GM18499 (cell line): ENCODE measurements around the gene GABRR2.
"Not testable (repeated sequence)": the region's sequence is repeated elsewhere in the genome, so short reads cannot be mapped to it uniquely, and the experiment has no call there.

ENCODE experiments used
- ATAC-seq: cut with Tn5 transposase; IDR thresholded peaks from one replicate; pipeline ENCODE4 v1.9.1; 2021; ENCODE audit warnings: moderate number of reproducible peaks; ENCODE audit not compliant: insufficient read depth, unreplicated experiment

The GABRR2 gene

DNA sequence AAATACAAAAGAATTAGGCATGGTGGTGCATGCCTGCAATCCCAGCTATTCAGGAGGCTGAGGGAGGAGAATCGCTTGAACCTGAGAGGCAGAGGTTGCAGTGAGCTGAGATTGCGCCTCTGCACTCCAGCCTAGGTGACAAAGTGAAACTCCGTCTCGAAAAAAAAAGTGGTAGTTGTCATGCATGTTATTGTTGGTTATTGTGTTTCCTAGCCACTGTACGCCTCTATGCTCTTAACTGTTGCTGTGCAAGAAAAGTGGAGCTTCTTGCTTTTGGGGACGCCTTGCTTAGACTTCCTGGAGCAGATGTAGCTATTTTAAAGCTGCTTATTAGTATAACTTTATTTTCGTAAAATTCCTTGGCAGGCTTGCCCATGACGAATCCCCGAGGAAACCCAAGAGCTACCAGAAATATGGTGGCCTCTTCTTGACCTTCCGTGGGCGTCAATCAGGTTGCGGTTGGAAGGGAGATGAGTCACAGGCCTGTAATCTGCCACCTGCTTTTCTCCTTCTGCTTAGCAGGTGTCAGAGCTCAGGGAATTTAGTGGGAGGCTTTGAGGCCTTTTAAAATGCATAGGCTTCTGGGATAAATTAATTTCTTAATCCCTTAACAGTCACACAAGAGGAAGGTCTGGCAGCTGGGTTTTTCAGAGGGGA, 17.3 kb downstream of the GABRR2 start:
- peak; percentile 88 for ATAC-seq

DNA sequence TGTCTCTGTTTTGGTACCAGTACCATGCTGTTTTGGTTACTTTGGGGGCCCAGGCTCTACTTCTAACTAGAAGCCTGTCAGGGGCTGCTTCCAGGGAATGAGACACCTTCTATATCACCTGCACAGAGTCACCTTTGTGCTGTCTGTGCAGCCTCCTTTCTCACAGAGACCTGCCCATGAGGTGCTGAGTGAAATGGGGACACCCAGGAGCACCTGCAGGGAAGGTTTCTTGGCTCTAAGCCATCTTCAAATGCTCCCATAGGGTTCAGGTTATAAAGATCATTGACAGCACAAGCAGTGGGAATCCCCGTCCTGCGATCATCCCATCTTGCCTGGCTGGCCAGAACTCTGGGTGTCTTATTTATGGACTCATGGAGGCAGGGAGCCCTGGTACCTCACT, 19.1 kb downstream of the GABRR2 start:
- ATAC-seq, result no peak

- ATAC-seq, result not testable (repeated sequence)
Observed at GRCh38 chr6:89295116-89295515, 20.0 kb downstream of the GABRR2 start.

DNA sequence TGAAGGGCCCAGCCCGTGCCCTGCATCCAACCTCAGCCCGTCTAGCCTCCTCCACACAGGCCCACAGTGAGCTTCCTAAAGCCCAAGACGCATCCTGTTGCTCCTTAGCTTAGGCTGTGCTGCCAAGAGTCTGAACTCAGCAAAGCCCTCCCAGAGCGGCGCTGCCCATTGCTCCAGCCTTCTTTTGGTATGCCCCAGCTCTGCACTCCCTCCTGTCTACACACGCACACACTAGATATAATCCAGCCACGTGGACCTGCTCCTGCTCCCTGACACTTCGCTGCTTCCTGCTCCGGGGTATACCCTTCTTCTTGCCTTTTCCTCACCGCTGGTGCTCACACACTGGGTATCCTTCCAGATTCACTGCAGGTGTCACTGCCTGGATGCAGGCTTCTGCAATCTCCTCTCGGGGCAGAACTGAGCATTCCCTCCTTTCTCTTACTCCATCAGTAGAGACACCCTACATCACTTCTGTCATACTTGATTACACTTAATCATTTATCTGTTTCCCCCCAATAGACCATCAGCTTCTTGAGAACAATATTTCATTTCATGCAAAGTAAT, 23.8 kb downstream of the GABRR2 start:
- no peak for ATAC-seq

DNA sequence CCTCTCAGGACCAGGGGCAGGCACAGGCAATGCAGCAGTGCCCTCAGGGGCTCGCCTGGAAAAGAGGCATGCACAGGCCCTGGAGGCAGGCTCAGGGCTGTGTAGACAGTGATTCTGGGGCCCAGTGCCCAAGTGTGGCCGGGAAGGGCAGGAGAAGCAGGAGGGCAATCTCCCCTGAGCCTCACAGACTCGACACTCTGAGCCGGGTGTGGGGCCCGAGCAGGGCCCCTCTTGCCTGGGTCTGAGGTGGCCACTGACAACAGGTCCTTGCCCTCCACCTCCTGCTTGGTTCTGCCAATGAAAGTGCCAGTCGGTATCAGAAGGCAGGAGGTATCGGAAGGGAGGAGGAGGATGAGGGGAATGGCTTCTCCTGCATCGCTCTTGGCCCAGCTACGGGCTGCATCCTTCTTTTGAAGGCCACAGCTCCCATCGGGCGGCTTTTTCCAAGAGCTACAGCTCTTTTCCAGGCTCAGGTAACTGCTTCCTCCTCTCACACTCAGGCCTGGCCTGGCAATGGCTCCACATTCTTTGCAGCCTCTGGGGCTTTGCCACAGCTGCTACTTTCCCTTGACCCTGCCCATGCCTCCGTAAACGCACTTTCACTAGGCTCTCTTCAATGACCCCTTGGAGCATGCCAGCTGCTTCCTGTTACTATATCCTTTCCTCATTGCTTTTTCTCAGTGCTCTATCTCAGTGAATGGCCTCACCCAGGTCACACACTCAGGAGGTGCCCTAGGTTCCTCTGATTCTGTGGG, 24.5 kb downstream of the GABRR2 start:
- no peak for ATAC-seq

DNA sequence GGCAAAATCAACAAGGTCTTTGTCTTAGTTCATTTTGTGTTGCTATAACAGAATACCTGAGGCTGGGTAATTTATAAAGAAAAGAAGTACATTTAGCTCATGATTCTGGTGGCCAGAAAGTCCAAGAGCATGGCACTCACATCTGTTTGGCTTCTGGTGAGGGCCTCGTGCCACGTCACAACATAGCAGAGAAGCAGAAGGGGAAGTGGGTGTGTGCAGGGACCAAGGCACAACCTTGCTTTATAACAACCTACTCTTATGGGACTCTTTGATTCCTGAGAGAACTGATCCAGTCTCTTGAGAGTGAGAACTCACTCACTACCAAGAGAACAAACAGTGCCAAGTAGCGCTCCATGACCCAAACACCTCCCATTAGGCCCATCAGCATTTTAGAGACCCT, 25.4 kb downstream of the GABRR2 start:
- ATAC-seq, result no peak

GRCh38 chr6:89287351-89288028, 27.6 kb downstream of the GABRR2 start:
- no peak for ATAC-seq

DNA sequence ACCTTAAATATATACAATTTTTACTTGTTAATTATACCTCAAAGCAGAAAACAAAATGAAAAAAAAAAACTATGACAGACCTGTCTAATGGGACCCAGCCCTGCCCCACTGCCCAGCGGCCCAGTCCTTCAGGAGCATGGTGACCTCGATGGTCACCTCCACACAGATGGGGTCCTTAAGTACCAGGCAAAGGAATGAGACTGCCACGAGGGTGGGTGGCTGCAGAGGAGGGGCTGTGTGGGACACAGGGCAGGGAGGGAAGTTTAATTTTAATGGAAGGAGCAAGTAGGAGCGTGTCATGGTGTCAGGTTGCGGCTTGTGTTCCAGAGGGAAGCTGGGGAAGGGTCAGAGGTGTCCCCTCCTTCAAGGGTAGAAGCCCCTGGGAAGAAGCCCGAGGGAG, 28.6 kb downstream of the GABRR2 start:
- ATAC-seq, result no peak

GRCh38 chr6:89284963-89285735, 29.9 kb downstream of the GABRR2 start:
- ATAC-seq, result no peak

DNA sequence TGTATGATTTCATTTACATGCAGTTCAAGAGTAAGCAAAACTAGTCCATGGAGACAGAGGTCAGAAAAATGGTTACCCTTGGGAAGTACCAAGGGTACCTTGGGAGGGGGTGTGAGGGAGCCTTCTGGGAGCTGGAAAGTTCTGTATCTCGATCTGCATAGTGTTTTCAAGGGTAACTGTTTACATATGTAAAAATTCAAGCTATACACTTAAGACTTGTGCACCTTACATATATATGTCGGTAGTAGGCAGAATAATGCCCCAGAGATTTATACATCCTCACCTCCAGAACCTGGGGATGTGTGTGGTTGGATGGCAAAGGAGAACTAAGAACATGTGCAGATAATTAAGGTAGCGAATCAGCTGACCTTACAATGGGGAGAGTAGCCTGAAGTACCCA, 31.0 kb downstream of the GABRR2 start:
- ATAC-seq, result no peak

- no peak for ATAC-seq
Observed at GRCh38 chr6:89282749-89283148, 32.4 kb downstream of the GABRR2 start.

GRCh38 chr6:89281779-89282246, 33.3 kb downstream of the GABRR2 start:
- ATAC-seq, result peak; percentile 90

- no peak for ATAC-seq
Observed at GRCh38 chr6:89278956-89279355, 36.1 kb downstream of the GABRR2 start.

DNA sequence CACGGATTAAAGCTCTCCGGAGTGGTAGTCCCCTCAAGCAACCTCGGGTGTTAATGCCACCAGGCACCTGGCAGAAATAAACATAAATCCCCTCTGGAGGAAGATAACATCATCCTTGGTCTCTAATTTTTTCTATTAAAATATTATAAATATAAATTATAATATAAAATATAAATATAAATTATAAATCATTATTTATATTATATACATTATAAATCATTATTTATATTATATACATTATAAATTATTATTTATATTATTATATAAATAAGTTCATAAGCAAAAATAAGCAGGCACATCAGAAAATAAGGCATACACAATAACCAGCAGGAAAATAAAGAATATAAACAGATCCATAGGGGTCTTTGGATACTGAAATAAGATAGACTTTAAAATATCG, 39.2 kb downstream of the GABRR2 start:
- ATAC-seq, result no peak

GRCh38 chr6:89273816-89274215, 41.3 kb downstream of the GABRR2 start:
- no peak for ATAC-seq

- no peak for ATAC-seq
Observed at GRCh38 chr6:89272596-89272995, 42.5 kb downstream of the GABRR2 start.

DNA sequence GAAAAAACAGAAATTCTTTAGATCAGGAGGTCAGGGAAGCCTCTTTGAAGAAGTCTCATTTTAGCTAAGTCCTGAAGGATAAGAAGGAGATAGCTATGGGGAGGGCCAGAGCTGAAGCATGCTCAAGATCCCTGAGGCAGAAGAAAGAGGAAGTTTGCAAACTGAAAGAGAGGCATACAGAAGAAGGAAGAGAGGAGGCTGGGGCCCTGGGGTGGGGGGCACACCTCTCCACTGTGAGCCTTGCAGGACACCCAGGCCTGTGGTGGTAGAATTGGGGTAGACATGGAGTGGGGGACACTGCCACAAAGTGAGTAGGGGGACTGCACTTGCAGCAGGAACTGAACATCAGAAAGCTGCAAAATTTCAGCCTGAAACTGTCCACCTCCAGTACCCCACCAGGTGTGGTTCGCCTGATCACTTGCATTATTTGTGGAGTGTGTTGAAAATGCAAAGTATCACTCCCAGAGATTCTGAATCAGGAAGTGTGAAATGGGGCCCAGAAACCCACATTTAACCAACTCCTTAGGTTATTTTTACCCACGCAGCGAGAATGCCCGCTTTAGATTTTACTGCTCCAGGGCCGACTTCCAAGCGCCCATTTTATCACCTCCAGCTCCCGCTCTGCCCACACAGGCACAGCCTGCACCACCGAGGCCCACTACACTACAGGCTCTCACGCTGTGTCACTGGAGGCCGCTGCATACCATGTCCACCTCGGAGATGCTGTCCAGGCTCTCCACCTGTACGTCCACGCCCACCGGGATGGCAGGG, 44.0 kb downstream of the GABRR2 start:
- ATAC-seq, result peak; percentile 35

DNA sequence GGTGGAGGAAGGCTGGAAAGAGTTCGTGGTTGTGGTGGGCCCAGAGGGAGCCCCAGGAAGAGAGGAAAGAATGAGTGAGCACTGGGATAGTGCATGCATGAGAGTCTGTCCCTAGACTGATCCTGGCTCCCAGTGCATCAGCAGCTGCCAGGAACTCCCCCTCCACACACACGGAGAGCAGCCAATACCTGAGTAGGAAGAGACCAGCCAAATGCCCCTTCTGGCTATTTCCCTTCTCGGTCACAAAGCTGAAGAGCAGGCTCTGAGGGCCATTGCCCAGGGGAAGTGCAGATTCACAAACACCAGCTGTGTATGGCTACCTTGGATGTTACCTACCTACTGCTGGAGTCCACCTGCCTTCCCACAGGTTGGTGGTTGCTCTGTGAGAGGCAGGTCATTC, 45.1 kb downstream of the GABRR2 start:
- ATAC-seq, result no peak

DNA sequence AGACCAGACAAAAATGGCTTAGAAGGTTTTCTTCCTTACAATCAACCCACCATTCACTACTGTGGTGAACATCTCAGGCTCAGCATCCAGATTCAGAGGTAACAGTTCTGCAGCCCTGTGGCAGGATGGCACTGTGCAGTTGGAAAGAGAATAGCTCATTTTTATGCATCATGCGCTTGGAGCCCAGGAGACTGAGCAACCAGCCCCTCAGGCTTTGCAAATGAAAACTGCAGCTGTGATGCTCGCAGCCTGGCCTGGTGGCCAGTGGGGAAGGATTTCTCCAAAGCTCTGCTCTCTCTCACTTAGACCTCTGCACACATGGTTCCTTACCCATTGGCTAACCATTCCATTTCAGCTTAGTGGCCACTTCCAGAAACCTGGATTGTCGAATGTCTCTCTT, 45.8 kb downstream of the GABRR2 start:
- ATAC-seq, result no peak

DNA sequence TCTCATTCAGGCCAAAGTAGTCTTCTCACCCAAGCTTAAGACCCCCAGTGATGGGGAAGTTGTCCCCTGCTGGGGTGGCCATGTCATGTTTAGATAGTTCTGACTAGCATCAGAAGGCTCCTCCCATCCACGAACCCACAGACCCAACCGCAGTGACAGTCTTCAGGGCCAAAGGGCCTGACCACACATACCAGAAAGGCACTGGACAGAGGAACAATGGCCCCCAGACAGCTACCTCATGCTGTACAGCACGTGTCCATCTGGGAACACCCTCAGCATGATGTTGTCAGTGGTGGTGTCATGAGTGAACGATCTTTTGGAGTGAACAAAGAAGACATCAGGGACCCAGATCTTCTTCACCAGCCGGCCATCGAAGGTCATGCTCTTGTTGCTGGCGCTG, 46.3 kb downstream of the GABRR2 start:
- ATAC-seq, result no peak
